Measurements from ENCODE around the gene ANTKMT. TPM values are rescaled to one million over a fixed set of nuclear protein-coding genes. Genes with fewer than 3 reads are reported as not detected.

Gene ANTKMT
- total RNA-seq, 2 donors from 2014 or later, result 29.7 to 46.7 TPM

GRCh38 chr16:761625-762513, 40.9 kb downstream of the ANTKMT start:
- no peak for TF ChIP-seq CTCF (IDR thresholded peaks at IDR 0.05)
- Histone ChIP-seq H3K4me3 (no peak overlapping the region), H3K27me3 (replicated peaks; ENCODE audit: insufficient read depth) (no peaks in the 10 kb centered on the region), H3K4me1 (ENCODE audit: control insufficient read depth in 1 of 2, low read depth in 2 of 2) (no peaks in the 10 kb centered on the region), H3K27ac (no peak overlapping the region), H3K36me3 (no peaks in the 10 kb centered on the region), H3K9me3 (no peaks in the 10 kb centered on the region)
- no peak for ATAC-seq (ENCODE audit: insufficient number of reproducible peaks, low FRiP score, low read depth)
- no peak for DNase-seq (ENCODE audit: low spot score)

GRCh38 chr16:762595-763268, 41.8 kb downstream of the ANTKMT start:
- ATAC-seq (ENCODE audit: insufficient number of reproducible peaks, low FRiP score, low read depth) (no peak), DNase-seq (ENCODE audit: low spot score) (no peak)
- Histone ChIP-seq H3K4me3 (no peak overlapping the region), H3K27ac (no peak overlapping the region), H3K36me3 (no peaks in the 10 kb centered on the region), H3K27me3 (replicated peaks; ENCODE audit: insufficient read depth) (no peaks in the 10 kb centered on the region), H3K9me3 (no peaks in the 10 kb centered on the region), H3K4me1 (ENCODE audit: control insufficient read depth in 1 of 2, low read depth in 2 of 2) (no peaks in the 10 kb centered on the region)
- TF ChIP-seq CTCF (IDR thresholded peaks at IDR 0.05), result no peak

GRCh38 chr16:763369-764183, 42.6 kb downstream of the ANTKMT start:
- Histone ChIP-seq H3K4me3 (no peak overlapping the region), H3K36me3 (no peaks in the 10 kb centered on the region), H3K9me3 (no peaks in the 10 kb centered on the region), H3K4me1 (ENCODE audit: control insufficient read depth in 1 of 2, low read depth in 2 of 2) (no peaks in the 10 kb centered on the region), H3K27me3 (replicated peaks; ENCODE audit: insufficient read depth) (no peaks in the 10 kb centered on the region), H3K27ac (no peak overlapping the region)
- ATAC-seq (ENCODE audit: insufficient number of reproducible peaks, low FRiP score, low read depth) (no peak), DNase-seq (ENCODE audit: low spot score) (no peak)
- TF ChIP-seq CTCF (IDR thresholded peaks at IDR 0.05), result no peak

GRCh38 chr16:764184-764750, 43.3 kb downstream of the ANTKMT start:
- no peaks in the 10 kb centered on the region for H3K36me3 ChIP-seq
- no peak overlapping the region for H3K27ac ChIP-seq
- no peaks in the 10 kb centered on the region for H3K9me3 ChIP-seq
- no peak overlapping the region for H3K4me3 ChIP-seq
- DNase-seq (ENCODE audit: low spot score) (no peak), ATAC-seq (ENCODE audit: insufficient number of reproducible peaks, low FRiP score, low read depth) (no peak)
- H3K4me1 ChIP-seq (ENCODE audit: control insufficient read depth in 1 of 2, low read depth in 2 of 2), result no peaks in the 10 kb centered on the region
- TF ChIP-seq CTCF (IDR thresholded peaks at IDR 0.05), result no peak
- H3K27me3 ChIP-seq (replicated peaks; ENCODE audit: insufficient read depth), result no peaks in the 10 kb centered on the region
